Gastrocnemius medialis (tissue), 4 donors: Measurements from ENCODE around the gene GIMAP8.

Source experiments
- POLR2A ChIP-seq, 2 donors: fragments of 450-650 bp; IDR thresholded peaks; one replicate each; pipeline ENCODE4 v1.6.1; 2017; ENCODE audit warnings: antibody characterized with exemption in 2 of 2, mild to moderate bottlenecking in 2 of 2, moderate library complexity in 2 of 2
- TF ChIP-seq, protein P1 (sequence below), 5 experiments: fragments of 450-650 bp in 3 of 5; fragments of 200-600 bp in 2 of 5; sonication (generic) in 2 of 5; IDR thresholded peaks in 4 of 5; conservative IDR thresholded peaks in 1 of 5; 1 replicate in 4 of 5; 2 replicates in 1 of 5; pipeline ENCODE4 v1.5.1; 2016 to 2019; ENCODE audit warnings: antibody characterized with exemption in 5 of 5, mild to moderate bottlenecking in 3 of 5, moderate library complexity in 3 of 5

DNA sequence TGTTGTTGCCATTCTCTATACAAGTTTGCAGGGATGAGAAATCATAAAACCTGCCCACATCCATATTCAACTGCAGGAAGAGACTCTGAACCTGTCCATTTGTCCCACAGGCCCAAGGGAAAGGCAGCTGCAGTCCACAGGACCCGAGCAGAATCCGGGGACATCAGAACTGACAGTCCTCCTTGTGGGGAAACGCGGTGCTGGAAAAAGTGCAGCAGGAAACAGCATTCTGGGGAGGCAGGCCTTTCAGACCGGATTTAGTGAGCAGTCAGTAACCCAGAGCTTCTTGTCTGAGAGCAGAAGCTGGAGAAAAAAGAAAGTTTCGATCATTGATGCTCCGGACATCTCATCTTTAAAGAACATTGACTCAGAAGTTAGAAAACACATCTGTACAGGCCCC, 23.5 kb downstream of the GIMAP8 start:
- TF ChIP-seq, protein P1, sequence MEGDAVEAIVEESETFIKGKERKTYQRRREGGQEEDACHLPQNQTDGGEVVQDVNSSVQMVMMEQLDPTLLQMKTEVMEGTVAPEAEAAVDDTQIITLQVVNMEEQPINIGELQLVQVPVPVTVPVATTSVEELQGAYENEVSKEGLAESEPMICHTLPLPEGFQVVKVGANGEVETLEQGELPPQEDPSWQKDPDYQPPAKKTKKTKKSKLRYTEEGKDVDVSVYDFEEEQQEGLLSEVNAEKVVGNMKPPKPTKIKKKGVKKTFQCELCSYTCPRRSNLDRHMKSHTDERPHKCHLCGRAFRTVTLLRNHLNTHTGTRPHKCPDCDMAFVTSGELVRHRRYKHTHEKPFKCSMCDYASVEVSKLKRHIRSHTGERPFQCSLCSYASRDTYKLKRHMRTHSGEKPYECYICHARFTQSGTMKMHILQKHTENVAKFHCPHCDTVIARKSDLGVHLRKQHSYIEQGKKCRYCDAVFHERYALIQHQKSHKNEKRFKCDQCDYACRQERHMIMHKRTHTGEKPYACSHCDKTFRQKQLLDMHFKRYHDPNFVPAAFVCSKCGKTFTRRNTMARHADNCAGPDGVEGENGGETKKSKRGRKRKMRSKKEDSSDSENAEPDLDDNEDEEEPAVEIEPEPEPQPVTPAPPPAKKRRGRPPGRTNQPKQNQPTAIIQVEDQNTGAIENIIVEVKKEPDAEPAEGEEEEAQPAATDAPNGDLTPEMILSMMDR (IDR thresholded peaks at IDR 0.05 in 4 of 5, conservative IDR thresholded peaks at IDR 0.05 in 1 of 5): no peak
- TF ChIP-seq POLR2A (IDR thresholded peaks at IDR 0.05): no peak
